OCI-LY3 (cell line): ENCODE data around the gene PLEKHB2.

Source experiments
- H2AFZ ChIP-seq: fragments of 200-600, 300-600 bp; shearing (Covaris generic); 2 replicates; pipeline ENCODE4 v1.6.0; 2014; ENCODE audit warnings: antibody characterized with exemption, low read depth, low read length
- H3K27ac ChIP-seq: fragments of 200-600, 300-600 bp; sonication (generic); 2 replicates; pipeline ENCODE4 v1.5.1; 2014; ENCODE audit warnings: mild to moderate bottlenecking, low read length, moderate library complexity, mixed read lengths
- H3K27me3 ChIP-seq: fragments of 200-600, 300-600 bp; sonication (generic); 2 replicates; pipeline ENCODE4 v1.6.1; 2014; ENCODE audit warnings: low read depth, low read length, mixed read lengths
- H3K36me3 ChIP-seq: fragments of 200-600, 300-600 bp; sonication (generic); replicated peaks from 2 replicates; pipeline ENCODE3; 2014; ENCODE audit warnings: low read depth, low read length, mixed read lengths
- H3K4me1 ChIP-seq: fragments of 300-600, 200-600 bp; sonication (generic); 2 replicates; pipeline ENCODE4 v1.6.1; 2014; ENCODE audit warnings: low read length, mixed read lengths
- H3K4me2 ChIP-seq: fragments of 200-600, 300-600 bp; sonication (generic); 2 replicates; pipeline ENCODE4 v1.6.1; 2014; ENCODE audit warnings: low read length, mixed read lengths
- H3K4me3 ChIP-seq: fragments of 300-600, 200-600 bp; sonication (generic); 2 replicates; pipeline ENCODE4 v1.5.1; 2014; ENCODE audit warnings: antibody characterized with exemption, mild to moderate bottlenecking, low read length, moderate library complexity
- H3K79me2 ChIP-seq: fragments of 300-600, 200-600 bp; shearing (Covaris generic); 2 replicates; pipeline ENCODE4 v1.6.1; 2014; ENCODE audit warnings: mild to moderate bottlenecking, low read length, mixed read lengths
- H3K9ac ChIP-seq: fragments of 300-600, 200-600 bp; shearing (Covaris generic); 2 replicates; pipeline ENCODE4 v1.6.0; 2014; ENCODE audit warnings: mild to moderate bottlenecking, low read length, moderate library complexity
- H3K9me3 ChIP-seq: fragments of 200-600, 300-600 bp; shearing (Covaris generic); 2 replicates; pipeline ENCODE4 v1.6.1; 2014; ENCODE audit warnings: low read length, mixed read lengths; ENCODE audit not compliant: insufficient read depth
- H4K20me1 ChIP-seq: fragments of 200-600, 300-600 bp; sonication (generic); 2 replicates; pipeline ENCODE4 v1.6.1; 2016; ENCODE audit warnings: low read length, mixed read lengths; ENCODE audit not compliant: insufficient read depth
- CTCF ChIP-seq: fragments of 200-600, 300-600 bp; sonication (generic); IDR thresholded peaks from 2 replicates; pipeline ENCODE4 v1.5.1; 2014; ENCODE audit warnings: antibody characterized with exemption, low read length, low read depth
- EZH2phosphoT487 ChIP-seq: fragments of 200-600 bp; shearing (Covaris generic); IDR thresholded peaks from 2 replicates; pipeline ENCODE4 v1.6.1; 2018; ENCODE audit warnings: antibody characterized with exemption, mixed run types, low read depth

Gene PLEKHB2

GRCh38 chr2:131058920-131059319 lies 46.2 kb upstream of the PLEKHB2 start:
- Histone ChIP-seq H3K4me3 (no peak overlapping the region), H3K9me3 (no peaks in the 10 kb centered on the region), H3K4me2 (no peak overlapping the region), H3K79me2 (peaks cover 93% of the 10 kb centered on the region), H4K20me1 (peaks cover 35% of the 10 kb centered on the region), H3K27ac (no peak overlapping the region), H3K36me3 (peaks cover 62% of the 10 kb centered on the region), H2AFZ (no peak overlapping the region), H3K4me1 (no peaks in the 10 kb centered on the region), H3K9ac (no peak overlapping the region), H3K27me3 (no peaks in the 10 kb centered on the region)
- no peak for TF ChIP-seq EZH2phosphoT487
- TF ChIP-seq CTCF = no peak

GRCh38 chr2:131063501-131064283 lies 41.4 kb upstream of the PLEKHB2 start:
- Histone ChIP-seq H3K4me1 (no peaks in the 10 kb centered on the region), H3K4me2 (no peak overlapping the region), H3K27me3 (no peaks in the 10 kb centered on the region), H3K79me2 (peaks cover 94% of the 10 kb centered on the region), H2AFZ (no peak overlapping the region), H4K20me1 (peaks cover 28% of the 10 kb centered on the region), H3K27ac (no peak overlapping the region), H3K36me3 (peaks cover 47% of the 10 kb centered on the region), H3K9ac (no peak overlapping the region), H3K4me3 (no peak overlapping the region), H3K9me3 (no peaks in the 10 kb centered on the region)
- TF ChIP-seq EZH2phosphoT487 (no peak), CTCF (no peak)

- Histone ChIP-seq H3K9me3 (no peaks in the 10 kb centered on the region), H3K27ac (no peak overlapping the region), H3K4me2 (no peak overlapping the region), H3K4me3 (no peak overlapping the region), H4K20me1 (peaks cover 26% of the 10 kb centered on the region), H3K9ac (no peak overlapping the region), H3K4me1 (no peaks in the 10 kb centered on the region), H3K36me3 (peaks cover 42% of the 10 kb centered on the region), H3K27me3 (no peaks in the 10 kb centered on the region), H3K79me2 (peaks cover 94% of the 10 kb centered on the region), H2AFZ (no peak overlapping the region)
- TF ChIP-seq CTCF (no peak), EZH2phosphoT487 (no peak)
Measured at GRCh38 chr2:131064589-131065512, 40.3 kb upstream of the PLEKHB2 start.
